ENCODE data around the gene SERPINE1.

Gene SERPINE1

GRCh38 chr7:101163279-101164070 lies 36.6 kb downstream of the SERPINE1 start:
- peaks cover 40% of the 10 kb centered on the region for H4K20me1 ChIP-seq
- peak overlapping the region; percentile 86 for H3K27ac ChIP-seq
- H3K36me3 ChIP-seq = peaks cover 20% of the 10 kb centered on the region
- TF ChIP-seq Cebpa-rat (IDR thresholded peaks at IDR 0.05) = no peak
- peak overlapping the region; percentile 100 for H3K4me2 ChIP-seq
- peak overlapping the region; percentile 71 for H3K4me3 ChIP-seq
- peaks cover 44% of the 10 kb centered on the region for H3K27me3 ChIP-seq
- peak overlapping the region; percentile 79 for H3K9ac ChIP-seq
- peaks cover 76% of the 10 kb centered on the region for H3K4me1 ChIP-seq
- H3K9me3 ChIP-seq = no peaks in the 10 kb centered on the region

DNA sequence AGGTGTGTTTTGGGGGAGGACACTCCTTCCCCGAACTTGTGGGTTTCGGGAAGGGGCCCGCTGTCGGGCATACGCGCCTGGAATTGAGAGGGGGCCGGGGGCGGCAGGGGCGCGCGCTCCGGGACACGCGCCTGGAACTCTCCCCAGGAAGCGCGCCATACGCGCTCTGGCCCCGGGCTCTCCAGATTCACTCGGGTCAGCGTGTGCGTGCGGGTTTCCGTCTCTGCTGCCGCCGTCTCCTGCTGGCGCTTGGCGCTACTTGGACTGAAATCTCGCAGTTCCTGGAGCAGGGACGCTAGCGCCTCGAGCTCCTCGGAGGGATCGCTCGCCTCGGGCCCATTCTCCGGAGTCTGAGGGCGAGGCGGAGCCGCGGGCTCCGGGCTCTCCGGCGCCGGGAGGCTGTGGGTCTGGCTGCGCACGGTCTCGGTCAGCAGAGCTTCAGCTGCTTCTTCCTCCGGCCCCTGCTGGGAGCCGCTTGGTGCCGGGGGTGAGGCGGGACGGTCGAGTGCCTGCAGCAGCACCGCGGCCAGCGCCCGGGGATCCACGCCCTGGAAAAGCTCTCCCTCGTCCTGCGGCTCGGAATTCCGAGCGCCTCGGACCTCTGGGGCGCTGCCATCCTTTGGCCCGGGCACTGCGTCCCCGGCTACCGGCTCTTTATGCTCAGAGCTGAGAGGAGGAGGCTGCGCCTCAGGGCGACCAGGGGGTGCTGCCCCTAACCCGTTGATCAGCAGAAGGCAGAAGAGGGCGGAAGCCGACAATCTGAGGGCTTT lies 37.4 kb downstream of the SERPINE1 start:
- Histone ChIP-seq H3K27me3 (peaks cover 52% of the 10 kb centered on the region), H3K4me3 (peak overlapping the region; percentile 71)

DNA sequence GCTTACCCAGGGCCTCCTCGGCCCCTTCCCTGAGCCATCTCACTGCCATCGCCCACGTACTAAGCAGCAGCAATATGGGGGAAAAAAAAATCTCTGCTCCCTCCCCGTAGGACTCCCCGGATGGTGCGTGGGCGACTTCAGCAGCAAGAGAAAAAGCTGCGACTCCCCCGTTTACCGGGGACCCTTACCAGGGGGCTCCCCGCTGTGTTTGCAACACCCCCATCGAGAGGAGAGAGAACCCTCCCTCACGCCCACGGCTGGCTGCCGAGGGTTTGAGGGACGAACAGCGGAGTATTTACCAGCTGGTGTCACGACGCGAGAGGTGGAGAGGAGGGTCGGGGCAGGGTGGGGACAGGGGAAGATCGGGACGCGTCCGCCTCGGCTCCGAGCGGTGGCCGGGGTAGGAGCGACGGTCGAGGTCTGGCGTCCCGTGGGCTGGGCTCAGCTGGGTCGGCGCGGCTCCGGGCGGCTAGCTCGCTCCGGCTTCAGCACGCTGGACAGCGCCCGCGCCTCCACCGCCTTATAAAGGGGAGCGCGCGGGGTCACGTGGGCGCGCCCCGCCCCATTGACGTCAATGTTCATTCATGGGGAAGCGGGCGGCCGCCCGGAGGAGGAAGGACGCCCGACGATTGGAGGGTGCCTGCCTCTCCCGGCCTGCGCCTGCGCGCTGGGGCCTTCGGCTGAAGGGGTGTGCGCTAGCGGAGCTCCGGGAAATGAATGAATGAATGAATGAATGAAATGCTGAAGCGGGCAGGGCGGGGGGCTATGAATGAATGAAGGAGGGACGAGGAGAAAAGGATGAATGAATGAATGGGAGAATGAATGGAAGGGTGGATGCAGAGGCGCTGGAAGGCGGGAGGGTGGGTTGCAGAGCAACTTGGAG lies 38.4 kb downstream of the SERPINE1 start, which contains the start of gene VGF:
VGF (minus strand) TSS at position 495 of the 883 bp plus-strand sequence. CDS start 726 bp downstream, outside the sequence.
- H3K27me3 ChIP-seq = peaks cover 63% of the 10 kb centered on the region
- H3K4me3 ChIP-seq = peak within 1 kb of the TSS; percentile 71
- peaks cover 86% of the 10 kb centered on the region for H3K4me1 ChIP-seq
- peaks cover 1% of the 10 kb centered on the region; the same call in 1 of the 2 replicates for H3K36me3 ChIP-seq
- no peaks in the 10 kb centered on the region for H3K9me3 ChIP-seq
- H3K4me2 ChIP-seq = peak within 1 kb of the TSS; percentile 100
- TF ChIP-seq Cebpa-rat (IDR thresholded peaks at IDR 0.05) = no peak
- H4K20me1 ChIP-seq = peaks cover 54% of the 10 kb centered on the region
- no peak within 1 kb of the TSS for H3K27ac ChIP-seq
- H3K9ac ChIP-seq = no peak within 1 kb of the TSS

More for the DNA sequence above, 37.4 kb downstream of the SERPINE1 start:
- H3K4me1 ChIP-seq = peaks cover 82% of the 10 kb centered on the region
- H3K27ac ChIP-seq = peak overlapping the region; percentile 75; the same call in 1 of the 2 replicates
- no peak for TF ChIP-seq Cebpa-rat (IDR thresholded peaks at IDR 0.05)
- H3K9me3 ChIP-seq = no peaks in the 10 kb centered on the region
- H3K9ac ChIP-seq = peak overlapping the region; percentile 79
- peaks cover 47% of the 10 kb centered on the region for H4K20me1 ChIP-seq
- H3K36me3 ChIP-seq = peaks cover 12% of the 10 kb centered on the region
- H3K4me2 ChIP-seq = peak overlapping the region; percentile 100

DNA sequence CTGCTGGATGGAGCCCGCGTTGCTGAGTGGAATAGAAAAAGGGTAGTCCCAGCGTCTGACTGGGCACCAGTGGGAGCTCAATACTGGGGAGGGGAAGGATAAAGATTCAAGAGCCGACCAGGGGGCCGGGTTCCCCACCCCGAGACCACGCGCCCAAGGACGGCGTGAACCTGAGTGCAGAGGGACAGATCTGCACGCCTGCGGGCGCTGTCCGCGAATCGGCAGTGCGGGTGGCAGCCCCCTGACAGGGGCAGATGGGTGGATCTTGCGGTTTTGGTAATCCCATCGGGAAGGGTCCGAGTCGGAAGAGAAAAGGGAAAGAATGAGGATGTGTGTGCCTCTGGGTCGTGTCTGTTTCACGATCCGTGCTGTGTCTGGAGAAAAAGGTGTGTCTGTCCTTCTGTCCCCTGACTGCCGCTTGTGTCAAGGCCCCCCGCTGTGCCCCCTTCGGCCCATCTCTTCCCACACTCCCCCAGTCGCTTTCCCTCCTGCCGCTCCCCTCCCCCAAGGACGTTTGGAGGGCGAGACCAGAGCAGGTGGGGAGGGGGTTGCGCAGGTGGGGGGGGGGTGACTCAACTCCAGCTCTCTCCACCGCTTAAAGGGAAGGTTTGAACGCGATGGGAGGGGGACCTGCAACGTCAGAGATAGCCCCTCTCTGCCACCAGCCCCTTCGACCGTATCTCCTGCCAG lies 39.2 kb downstream of the SERPINE1 start:
- H3K36me3 ChIP-seq = no peaks in the 10 kb centered on the region
- TF ChIP-seq Cebpa-rat (IDR thresholded peaks at IDR 0.05) = no peak
- no peak overlapping the region for H3K27ac ChIP-seq
- peak overlapping the region; percentile 100 for H3K4me2 ChIP-seq
- no peak overlapping the region for H3K9ac ChIP-seq
- no peaks in the 10 kb centered on the region for H3K9me3 ChIP-seq
- peak overlapping the region; percentile 71 for H3K4me3 ChIP-seq
- H3K4me1 ChIP-seq = peaks cover 87% of the 10 kb centered on the region
- H3K27me3 ChIP-seq = peaks cover 71% of the 10 kb centered on the region
- H4K20me1 ChIP-seq = peaks cover 62% of the 10 kb centered on the region

GRCh38 chr7:101166648-101166908 lies 39.7 kb downstream of the SERPINE1 start:
- Histone ChIP-seq H3K9ac (no peak overlapping the region), H3K4me1 (peaks cover 87% of the 10 kb centered on the region), H4K20me1 (peaks cover 63% of the 10 kb centered on the region), H3K27ac (no peak overlapping the region), H3K4me3 (peak overlapping the region; percentile 49), H3K4me2 (peak overlapping the region; percentile 100), H3K36me3 (no peaks in the 10 kb centered on the region), H3K27me3 (peaks cover 75% of the 10 kb centered on the region), H3K9me3 (no peaks in the 10 kb centered on the region)
- TF ChIP-seq Cebpa-rat (IDR thresholded peaks at IDR 0.05) = no peak

DNA sequence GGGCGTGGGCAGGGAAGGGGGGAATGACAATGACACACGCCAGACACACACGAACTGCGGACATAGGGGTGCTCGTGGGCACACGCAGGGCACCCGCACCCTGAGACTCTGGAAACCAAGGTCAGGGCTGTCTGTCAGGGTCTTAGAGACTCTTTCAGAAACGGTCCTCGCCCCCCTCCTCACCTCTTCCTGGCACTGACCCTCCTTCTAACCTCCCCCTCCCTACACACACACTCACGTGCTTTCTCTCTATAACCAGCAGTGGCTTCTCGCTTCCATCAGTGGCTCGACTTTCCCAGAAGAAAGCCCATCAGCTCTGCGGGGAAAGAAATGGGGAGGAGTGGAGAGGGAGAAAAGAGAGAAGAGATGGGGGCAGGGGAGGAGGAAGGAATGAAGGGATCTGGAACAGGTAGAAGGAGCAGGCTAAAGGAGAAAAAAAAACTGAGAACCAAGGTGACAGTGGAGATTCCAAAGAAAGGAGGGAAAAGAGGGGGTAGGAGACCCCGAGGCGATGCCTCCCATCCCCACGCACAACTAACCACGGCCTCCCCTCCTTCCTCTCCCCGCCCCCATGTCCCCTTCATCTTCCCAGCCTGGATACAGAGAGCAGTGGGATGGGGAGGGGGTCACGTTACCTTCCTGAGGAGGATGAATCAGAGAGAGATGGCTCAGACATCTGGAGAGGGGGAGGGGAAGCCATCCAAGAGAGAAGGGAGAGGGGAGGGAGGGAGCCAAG lies 40.2 kb downstream of the SERPINE1 start:
- H3K27ac ChIP-seq = no peak overlapping the region
- peaks cover 63% of the 10 kb centered on the region for H4K20me1 ChIP-seq
- peaks cover 87% of the 10 kb centered on the region for H3K4me1 ChIP-seq
- H3K36me3 ChIP-seq = no peaks in the 10 kb centered on the region
- H3K9ac ChIP-seq = no peak overlapping the region
- H3K9me3 ChIP-seq = peaks cover under 1% of the 10 kb centered on the region; the same call in 1 of the 2 replicates
- H3K4me2 ChIP-seq = peak overlapping the region; percentile 100
- H3K27me3 ChIP-seq = peaks cover 80% of the 10 kb centered on the region
- no peak for TF ChIP-seq Cebpa-rat (IDR thresholded peaks at IDR 0.05)
- H3K4me3 ChIP-seq = peak overlapping the region; percentile 49

- no peak for TF ChIP-seq Cebpa-rat (IDR thresholded peaks at IDR 0.05)
- no peak overlapping the region; the same call in 1 of the 2 replicates for H3K4me3 ChIP-seq
- H3K9me3 ChIP-seq = peaks cover 8% of the 10 kb centered on the region
- no peak overlapping the region for H3K9ac ChIP-seq
- H3K27me3 ChIP-seq = peaks cover 88% of the 10 kb centered on the region
- no peak overlapping the region for H3K27ac ChIP-seq
- H3K4me2 ChIP-seq = peak overlapping the region; percentile 100
- no peaks in the 10 kb centered on the region for H3K36me3 ChIP-seq
- peaks cover 89% of the 10 kb centered on the region for H3K4me1 ChIP-seq
- H4K20me1 ChIP-seq = peaks cover 63% of the 10 kb centered on the region
Measured at GRCh38 chr7:101167645-101168411, 40.9 kb downstream of the SERPINE1 start.
